ENCODE measurements around the gene ADGRV1.
"Not testable (repeated sequence)": the region's sequence is repeated elsewhere in the genome, so short reads cannot be mapped to it uniquely, and the experiment has no call there.

Gene ADGRV1

GRCh38 chr5:90786756-90787155 lies 228.2 kb downstream of the ADGRV1 start:
- no peak for DNase-seq (ENCODE audit: low spot score)
- no peak for TF ChIP-seq CTCF (IDR thresholded peaks at IDR 0.05; ENCODE audit: extremely low read depth, insufficient read depth, missing control alignments)
- in situ Hi-C loops (cut with MboI; ENCODE audit: low pct_unique_long_range_greater_than_20kb, low sequenced_read_pairs, unreplicated experiment) = loop anchor here (25.0 kb wide), 1 partner anchor 324 kb away; the partner anchor contains the start of genes MBLAC2 and POLR3G

GRCh38 chr5:90792725-90793124 lies 234.1 kb downstream of the ADGRV1 start:
- TF ChIP-seq CTCF (IDR thresholded peaks at IDR 0.05; ENCODE audit: extremely low read depth, insufficient read depth, missing control alignments) = no peak
- in situ Hi-C loops (cut with MboI; ENCODE audit: low pct_unique_long_range_greater_than_20kb, low sequenced_read_pairs, unreplicated experiment) = loop anchor here (25.0 kb wide), 1 partner anchor 330 kb away; the partner anchor contains the start of genes MBLAC2 and POLR3G
- no peak for DNase-seq (ENCODE audit: low spot score)

GRCh38 chr5:90793183-90793582 lies 234.6 kb downstream of the ADGRV1 start:
- no peak for TF ChIP-seq CTCF (IDR thresholded peaks at IDR 0.05; ENCODE audit: extremely low read depth, insufficient read depth, missing control alignments)
- in situ Hi-C loops (cut with MboI; ENCODE audit: low pct_unique_long_range_greater_than_20kb, low sequenced_read_pairs, unreplicated experiment) = loop anchor here (25.0 kb wide), 1 partner anchor 331 kb away; the partner anchor contains the start of genes MBLAC2 and POLR3G
- DNase-seq (ENCODE audit: low spot score) = no peak

GRCh38 chr5:90796919-90797318 lies 238.3 kb downstream of the ADGRV1 start:
- not testable (repeated sequence) for DNase-seq (ENCODE audit: low spot score)
- in situ Hi-C loops (cut with MboI; ENCODE audit: low pct_unique_long_range_greater_than_20kb, low sequenced_read_pairs, unreplicated experiment) = loop anchor here (25.0 kb wide), 1 partner anchor 335 kb away; the partner anchor contains the start of genes MBLAC2 and POLR3G

- in situ Hi-C loops (cut with MboI; ENCODE audit: low pct_unique_long_range_greater_than_20kb, low sequenced_read_pairs, unreplicated experiment); DNase-seq (ENCODE audit: low spot score): not testable (repeated sequence)
These were observed 241.5 kb downstream of the ADGRV1 start for GRCh38 chr5:90800082-90800481.

- in situ Hi-C loops (cut with MboI; ENCODE audit: low pct_unique_long_range_greater_than_20kb, low sequenced_read_pairs, unreplicated experiment); DNase-seq (ENCODE audit: low spot score): not testable (repeated sequence)
These were observed 241.9 kb downstream of the ADGRV1 start for GRCh38 chr5:90800515-90800914.

GRCh38 chr5:90802474-90803317 lies 244.1 kb downstream of the ADGRV1 start:
- peak; percentile 45 for DNase-seq (ENCODE audit: low spot score)
- TF ChIP-seq CTCF (IDR thresholded peaks at IDR 0.05; ENCODE audit: extremely low read depth, insufficient read depth, missing control alignments) = peak; percentile 79
- in situ Hi-C loops (cut with MboI; ENCODE audit: low pct_unique_long_range_greater_than_20kb, low sequenced_read_pairs, unreplicated experiment) = no loop called here

GRCh38 chr5:90803381-90803780 lies 244.8 kb downstream of the ADGRV1 start:
- no peak for DNase-seq (ENCODE audit: low spot score)
- in situ Hi-C loops (cut with MboI; ENCODE audit: low pct_unique_long_range_greater_than_20kb, low sequenced_read_pairs, unreplicated experiment) = no loop called here
- no peak for TF ChIP-seq CTCF (IDR thresholded peaks at IDR 0.05; ENCODE audit: extremely low read depth, insufficient read depth, missing control alignments)
